ENCODE data around the gene LYL1. TPM values are rescaled to one million over a fixed set of nuclear protein-coding genes. Genes with fewer than 3 reads are reported as not detected.

Gene LYL1
- total RNA-seq, 1 experiment from 2014 or later = not detected

GRCh38 chr19:13073263-13073662 is 29.4 kb downstream of the LYL1 start:
- H3K36me3 ChIP-seq = peaks cover 93% of the 10 kb centered on the region
- no peak overlapping the region for H3K4me3 ChIP-seq
- no peaks in the 10 kb centered on the region for H3K9me3 ChIP-seq
- no peaks in the 10 kb centered on the region for H3K27me3 ChIP-seq
- no peak for DNase-seq

DNA sequence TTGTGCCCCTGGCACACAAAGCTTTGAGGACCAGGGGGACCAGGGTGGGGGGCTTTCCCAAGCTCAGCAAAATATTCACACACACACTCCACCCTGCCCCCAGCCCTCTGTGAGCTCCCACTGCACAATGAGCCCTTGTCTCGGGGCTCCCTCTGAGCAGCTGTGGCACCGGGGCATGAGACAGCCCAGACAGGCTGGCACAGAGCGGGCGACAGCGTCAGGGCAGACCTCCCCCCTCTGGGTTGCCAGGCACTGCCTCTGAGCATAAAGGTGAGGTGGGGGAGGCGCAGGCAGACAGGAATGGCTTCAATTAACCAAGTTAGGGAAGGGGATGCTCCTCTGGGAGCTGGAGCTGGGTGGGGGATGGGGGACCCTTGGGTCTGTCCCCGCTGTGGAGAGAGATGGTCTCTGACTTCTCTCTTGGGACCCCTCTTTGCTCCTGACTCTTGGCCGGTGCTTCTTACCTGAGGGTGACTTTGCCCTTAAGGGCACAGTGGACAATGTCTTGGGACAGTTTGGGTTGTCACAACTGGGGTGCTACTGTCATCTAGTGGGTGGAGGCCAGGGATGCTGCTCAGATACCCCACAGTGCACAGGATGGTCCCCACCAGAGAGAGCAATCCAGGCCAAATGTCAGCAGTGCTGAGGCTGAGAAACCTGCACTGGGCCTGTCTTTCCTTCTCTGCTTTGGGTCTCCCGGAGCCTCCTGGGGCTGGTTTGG is 30.3 kb downstream of the LYL1 start:
- no peaks in the 10 kb centered on the region for H3K9me3 ChIP-seq
- DNase-seq = no peak
- H3K27me3 ChIP-seq = no peaks in the 10 kb centered on the region
- H3K36me3 ChIP-seq = peaks cover 91% of the 10 kb centered on the region
- H3K4me3 ChIP-seq = no peak overlapping the region

- no peak for DNase-seq
- H3K36me3 ChIP-seq = peaks cover 91% of the 10 kb centered on the region
- H3K4me3 ChIP-seq = no peak overlapping the region
- no peaks in the 10 kb centered on the region for H3K9me3 ChIP-seq
- H3K27me3 ChIP-seq = no peaks in the 10 kb centered on the region
These were observed 31.0 kb downstream of the LYL1 start for GRCh38 chr19:13071444-13072187.

DNA sequence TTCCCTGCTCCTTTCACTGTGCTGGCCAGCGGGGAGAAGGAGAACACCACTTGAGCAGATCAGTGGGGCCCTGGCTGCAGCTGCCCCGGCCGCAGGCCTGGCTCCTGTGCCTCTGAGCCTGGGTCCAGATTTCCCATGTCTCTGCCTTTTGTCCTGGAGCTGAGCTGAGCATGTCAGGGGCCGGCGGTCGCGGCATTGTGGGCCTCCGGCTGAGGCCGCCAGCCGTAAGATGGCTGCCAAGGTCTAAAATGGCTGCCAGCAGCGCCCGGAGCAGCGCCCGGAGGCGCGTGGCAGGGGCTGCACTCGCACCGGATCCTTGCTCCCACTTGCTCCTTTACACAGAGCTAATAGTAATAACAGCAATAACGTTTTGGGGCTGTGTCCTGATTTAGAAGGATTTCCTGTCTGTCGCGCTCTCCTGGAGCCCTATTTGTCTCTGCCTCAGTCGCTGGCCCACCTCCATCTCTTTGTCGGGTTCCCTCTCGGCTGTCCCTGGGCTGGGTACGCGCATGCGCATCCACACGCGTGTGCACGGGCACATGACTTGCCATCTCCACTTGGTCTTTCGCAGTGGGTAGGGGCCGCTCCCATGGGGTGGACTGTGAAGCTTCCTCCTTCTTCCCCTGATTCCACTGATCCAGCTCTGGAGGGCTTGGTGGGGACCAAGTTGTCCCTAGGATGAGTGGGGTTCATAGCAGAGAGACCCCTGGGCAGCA is 32.1 kb downstream of the LYL1 start:
- H3K9me3 ChIP-seq = no peaks in the 10 kb centered on the region
- H3K27me3 ChIP-seq = no peaks in the 10 kb centered on the region
- peaks cover 91% of the 10 kb centered on the region for H3K36me3 ChIP-seq
- DNase-seq = no peak
- no peak overlapping the region for H3K4me3 ChIP-seq

GRCh38 chr19:13069415-13070359 is 33.0 kb downstream of the LYL1 start:
- no peak overlapping the region for H3K4me3 ChIP-seq
- DNase-seq = no peak
- no peaks in the 10 kb centered on the region for H3K27me3 ChIP-seq
- peaks cover 93% of the 10 kb centered on the region for H3K36me3 ChIP-seq
- no peaks in the 10 kb centered on the region for H3K9me3 ChIP-seq

- peaks cover 95% of the 10 kb centered on the region for H3K36me3 ChIP-seq
- H3K4me3 ChIP-seq = no peak overlapping the region
- no peak for DNase-seq
- no peaks in the 10 kb centered on the region for H3K9me3 ChIP-seq
- H3K27me3 ChIP-seq = no peaks in the 10 kb centered on the region
These were observed 34.4 kb downstream of the LYL1 start for GRCh38 chr19:13068085-13068846.

GRCh38 chr19:13066933-13067807 is 35.5 kb downstream of the LYL1 start:
- Histone ChIP-seq H3K4me3 (no peak overlapping the region), H3K27me3 (no peaks in the 10 kb centered on the region), H3K9me3 (no peaks in the 10 kb centered on the region), H3K36me3 (peaks cover 93% of the 10 kb centered on the region)
- no peak for DNase-seq

- no peak for DNase-seq
- Histone ChIP-seq H3K9me3 (no peaks in the 10 kb centered on the region), H3K27me3 (no peaks in the 10 kb centered on the region), H3K36me3 (peaks cover 93% of the 10 kb centered on the region), H3K4me3 (no peak overlapping the region)
These were observed 36.4 kb downstream of the LYL1 start for GRCh38 chr19:13066226-13066625.

- Histone ChIP-seq H3K4me3 (no peak overlapping the region), H3K36me3 (peaks cover 81% of the 10 kb centered on the region), H3K9me3 (no peaks in the 10 kb centered on the region), H3K27me3 (no peaks in the 10 kb centered on the region)
- DNase-seq = no peak
These were observed 38.6 kb downstream of the LYL1 start for GRCh38 chr19:13064092-13064489.

- no peak for DNase-seq
- H3K9me3 ChIP-seq = no peaks in the 10 kb centered on the region
- H3K4me3 ChIP-seq = no peak overlapping the region
- H3K27me3 ChIP-seq = no peaks in the 10 kb centered on the region
- peaks cover 76% of the 10 kb centered on the region for H3K36me3 ChIP-seq
These were observed 39.1 kb downstream of the LYL1 start for GRCh38 chr19:13063461-13064091.

DNA sequence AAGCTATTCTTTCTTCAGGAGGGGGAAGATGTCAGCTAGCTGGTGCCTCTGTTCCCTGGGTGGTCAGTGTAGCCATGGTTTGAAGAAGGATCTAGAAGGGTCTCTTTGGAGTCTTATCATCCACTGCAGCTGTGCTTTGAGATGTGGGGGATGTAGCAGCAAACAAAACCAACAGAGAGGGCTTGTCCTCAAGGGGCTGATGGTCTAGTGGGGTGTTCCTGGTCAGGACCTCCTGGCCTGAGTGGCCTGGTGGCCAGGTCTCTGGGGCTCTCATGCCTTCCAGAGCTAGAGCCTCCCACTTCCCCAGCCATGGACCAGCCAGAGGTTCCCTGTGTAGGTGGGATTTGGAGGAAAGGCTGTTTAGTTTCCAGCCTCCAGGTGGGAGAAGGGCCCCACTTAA is 40.3 kb downstream of the LYL1 start:
- no peak for DNase-seq
- H3K36me3 ChIP-seq = peaks cover 68% of the 10 kb centered on the region
- H3K4me3 ChIP-seq = no peak overlapping the region
- no peaks in the 10 kb centered on the region for H3K9me3 ChIP-seq
- H3K27me3 ChIP-seq = no peaks in the 10 kb centered on the region

DNA sequence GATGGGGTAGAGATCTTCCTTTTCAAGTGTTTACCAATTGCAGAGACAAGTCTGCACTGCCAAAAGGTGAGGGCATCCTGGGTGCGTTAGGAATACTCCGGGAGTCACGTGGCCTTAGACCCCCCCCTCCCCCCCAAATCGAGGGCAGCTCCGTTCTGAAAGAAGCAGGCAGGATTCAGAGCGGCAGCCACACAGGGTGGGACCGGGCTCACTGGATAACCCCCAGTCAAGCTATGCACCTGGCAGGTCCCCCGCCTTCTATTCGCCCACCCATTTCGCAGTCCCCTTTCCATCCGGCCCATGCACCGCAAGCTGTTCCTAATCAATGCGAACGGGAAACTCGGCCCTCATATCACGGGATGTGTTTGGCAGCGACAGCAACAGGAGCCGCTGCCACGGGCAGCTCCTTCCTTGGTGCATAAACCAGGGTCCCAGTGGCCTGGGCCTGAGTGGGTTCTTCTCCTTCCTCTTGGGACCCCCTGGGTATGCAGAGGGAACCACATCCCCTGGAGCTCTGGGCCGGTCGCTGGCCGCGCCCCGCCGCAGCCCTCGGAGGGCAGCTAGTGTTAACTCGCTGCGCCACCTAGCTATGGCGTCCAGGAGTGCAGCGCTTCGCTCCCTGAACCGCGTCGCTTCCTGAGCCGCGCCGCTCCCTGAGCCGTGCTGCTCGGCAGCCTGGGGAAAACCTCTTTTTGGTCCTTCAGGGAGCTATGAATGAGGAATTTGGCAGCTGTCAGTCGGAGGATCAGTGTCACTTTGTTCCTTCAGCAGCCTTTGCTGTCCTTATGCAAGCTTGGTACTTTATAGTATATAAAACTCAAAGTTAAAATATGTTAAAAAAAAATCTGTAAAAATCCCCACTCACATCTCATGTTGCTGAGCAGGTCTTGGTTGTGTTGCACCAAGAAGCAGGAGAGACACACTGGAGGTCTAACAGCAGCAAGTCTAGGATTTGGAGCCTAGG is 41.4 kb downstream of the LYL1 start:
- peaks cover 68% of the 10 kb centered on the region for H3K36me3 ChIP-seq
- H3K4me3 ChIP-seq = peak overlapping the region; percentile 19
- peak; percentile 86 for DNase-seq
- H3K9me3 ChIP-seq = no peaks in the 10 kb centered on the region
- H3K27me3 ChIP-seq = no peaks in the 10 kb centered on the region

GRCh38 chr19:13060233-13060963 is 42.3 kb downstream of the LYL1 start:
- no peaks in the 10 kb centered on the region for H3K9me3 ChIP-seq
- no peak overlapping the region; the same call in 1 of the 2 replicates for H3K4me3 ChIP-seq
- H3K36me3 ChIP-seq = peaks cover 66% of the 10 kb centered on the region
- H3K27me3 ChIP-seq = no peaks in the 10 kb centered on the region
- DNase-seq = peak; percentile 94

Measured in MG63 (cell line).